Type B pancreatic cell (in vitro differentiated cells): ENCODE data around the gene EXOC4. TPM values are rescaled to one million over a fixed set of nuclear protein-coding genes. Genes with fewer than 3 reads are reported as not detected.

ENCODE experiments used
- DNase-seq: peaks from one replicate; pipeline ENCODE4 v3.0.0; 2021; ENCODE audit warnings: mixed read lengths; ENCODE audit not compliant: unreplicated experiment; ENCODE audit errors: extremely low spot score
- H3K27ac Mint-ChIP-seq: 2 replicates; pipeline ENCODE4 v1.8.0; 2021; ENCODE audit warnings: mild to moderate bottlenecking, mixed read lengths
- H3K27me3 Mint-ChIP-seq: 2 replicates; pipeline ENCODE4 v1.8.0; 2021; ENCODE audit warnings: mixed read lengths
- H3K36me3 Mint-ChIP-seq: 2 replicates; pipeline ENCODE4 v1.8.0; 2021; ENCODE audit warnings: mixed read lengths
- H3K4me1 Mint-ChIP-seq: one replicate; pipeline ENCODE4 v1.8.0; 2021; ENCODE audit warnings: mixed read lengths; ENCODE audit not compliant: unreplicated experiment
- H3K4me3 Mint-ChIP-seq: 2 replicates; pipeline ENCODE4 v1.8.0; 2021; ENCODE audit warnings: mild to moderate bottlenecking, mixed read lengths
- H3K9me3 Mint-ChIP-seq: 2 replicates; pipeline ENCODE4 v1.8.0; 2021; ENCODE audit warnings: mixed read lengths
- total RNA-seq: library from RNA; stranded (reverse); gene quantifications from 2 replicates; pipeline ENCODE4 v1.2.1, GENCODE V29; 2021; ENCODE audit warnings: low replicate concordance
- TF ChIP-seq, protein P1 (sequence below): fragments of 200-600 bp; sonication (generic); conservative IDR thresholded peaks from 2 replicates; pipeline ENCODE4 v1.5.0; 2021; ENCODE audit warnings: antibody characterized with exemption, mild to moderate bottlenecking

EXOC4 gene
- total RNA-seq, 1 donor from 2014 or later = 95.5 TPM

DNA sequence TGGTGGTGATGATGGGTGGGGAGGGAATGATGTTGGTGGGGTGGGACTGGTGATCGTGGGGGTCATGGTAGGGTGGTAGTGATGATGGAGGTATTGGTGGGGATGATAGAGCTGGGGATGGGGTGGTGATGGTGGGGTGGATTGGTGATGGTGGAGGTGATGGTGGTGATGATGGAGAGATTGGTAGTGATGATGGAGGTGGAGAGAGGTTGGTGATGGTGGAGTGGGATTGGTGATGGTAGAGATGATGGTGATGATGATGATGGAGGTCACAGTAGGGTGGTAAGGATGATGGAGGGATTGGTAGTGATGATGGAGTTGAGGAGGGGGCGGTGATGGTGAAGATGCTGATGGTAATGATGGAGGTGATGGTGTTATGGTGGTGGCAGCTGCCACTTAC is 155.3 kb downstream of the EXOC4 start:
- H3K27ac Mint-ChIP-seq = no peak overlapping the region
- no peaks in the 10 kb centered on the region for H3K4me1 Mint-ChIP-seq
- no peaks in the 10 kb centered on the region for H3K9me3 Mint-ChIP-seq
- DNase-seq = no peak
- H3K4me3 Mint-ChIP-seq = no peak overlapping the region
- peaks cover 10% of the 10 kb centered on the region for H3K36me3 Mint-ChIP-seq
- no peaks in the 10 kb centered on the region for H3K27me3 Mint-ChIP-seq
- TF ChIP-seq, protein P1, sequence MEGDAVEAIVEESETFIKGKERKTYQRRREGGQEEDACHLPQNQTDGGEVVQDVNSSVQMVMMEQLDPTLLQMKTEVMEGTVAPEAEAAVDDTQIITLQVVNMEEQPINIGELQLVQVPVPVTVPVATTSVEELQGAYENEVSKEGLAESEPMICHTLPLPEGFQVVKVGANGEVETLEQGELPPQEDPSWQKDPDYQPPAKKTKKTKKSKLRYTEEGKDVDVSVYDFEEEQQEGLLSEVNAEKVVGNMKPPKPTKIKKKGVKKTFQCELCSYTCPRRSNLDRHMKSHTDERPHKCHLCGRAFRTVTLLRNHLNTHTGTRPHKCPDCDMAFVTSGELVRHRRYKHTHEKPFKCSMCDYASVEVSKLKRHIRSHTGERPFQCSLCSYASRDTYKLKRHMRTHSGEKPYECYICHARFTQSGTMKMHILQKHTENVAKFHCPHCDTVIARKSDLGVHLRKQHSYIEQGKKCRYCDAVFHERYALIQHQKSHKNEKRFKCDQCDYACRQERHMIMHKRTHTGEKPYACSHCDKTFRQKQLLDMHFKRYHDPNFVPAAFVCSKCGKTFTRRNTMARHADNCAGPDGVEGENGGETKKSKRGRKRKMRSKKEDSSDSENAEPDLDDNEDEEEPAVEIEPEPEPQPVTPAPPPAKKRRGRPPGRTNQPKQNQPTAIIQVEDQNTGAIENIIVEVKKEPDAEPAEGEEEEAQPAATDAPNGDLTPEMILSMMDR = no peak

DNA sequence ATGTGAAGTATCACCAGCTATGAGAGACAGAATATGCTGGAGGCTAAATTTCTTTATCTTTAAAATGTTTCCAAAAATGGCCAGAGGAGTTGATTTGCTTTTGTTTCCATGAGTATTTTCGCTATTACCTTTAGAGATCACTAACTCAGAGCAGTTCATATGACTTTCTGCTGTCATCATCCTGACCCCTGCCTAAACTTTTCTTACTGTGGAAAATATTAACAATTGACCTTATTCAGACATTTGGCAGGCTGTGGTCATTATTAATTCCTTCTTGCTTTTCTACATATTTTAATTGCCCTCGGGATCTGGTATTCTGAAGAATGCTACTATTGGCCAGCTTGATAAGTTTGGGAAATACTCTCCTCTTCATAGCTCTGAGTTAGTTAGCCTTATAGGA is 156.5 kb downstream of the EXOC4 start:
- DNase-seq = no peak
- no peaks in the 10 kb centered on the region for H3K9me3 Mint-ChIP-seq
- H3K4me3 Mint-ChIP-seq = no peak overlapping the region
- peaks cover 10% of the 10 kb centered on the region for H3K36me3 Mint-ChIP-seq
- H3K27ac Mint-ChIP-seq = no peak overlapping the region
- H3K27me3 Mint-ChIP-seq = no peaks in the 10 kb centered on the region
- TF ChIP-seq, protein P1 = no peak
- no peaks in the 10 kb centered on the region for H3K4me1 Mint-ChIP-seq

DNA sequence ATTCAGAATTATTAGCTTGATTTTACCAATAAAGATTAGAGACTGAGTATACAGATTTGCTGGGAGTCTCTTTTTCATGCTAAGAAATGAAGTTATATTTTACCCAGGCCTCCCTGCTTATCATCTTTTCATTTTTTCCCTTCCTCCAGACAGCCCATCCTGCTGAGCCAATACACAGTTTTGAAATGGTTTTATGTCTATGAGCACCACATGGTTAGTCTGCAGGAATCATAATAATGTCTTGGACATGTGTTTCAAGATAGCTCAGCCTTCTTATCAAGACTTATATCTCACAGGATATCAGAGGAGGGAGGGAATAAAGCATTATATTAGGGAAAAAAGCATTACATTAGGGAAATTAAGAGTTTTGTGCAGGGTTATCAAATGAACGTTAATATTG is 157.1 kb downstream of the EXOC4 start:
- Mint-ChIP-seq H3K27me3 (no peaks in the 10 kb centered on the region), H3K4me3 (no peak overlapping the region), H3K27ac (no peak overlapping the region), H3K36me3 (peaks cover 10% of the 10 kb centered on the region), H3K9me3 (no peaks in the 10 kb centered on the region), H3K4me1 (no peaks in the 10 kb centered on the region)
- TF ChIP-seq, protein P1 = no peak
- no peak for DNase-seq

DNA sequence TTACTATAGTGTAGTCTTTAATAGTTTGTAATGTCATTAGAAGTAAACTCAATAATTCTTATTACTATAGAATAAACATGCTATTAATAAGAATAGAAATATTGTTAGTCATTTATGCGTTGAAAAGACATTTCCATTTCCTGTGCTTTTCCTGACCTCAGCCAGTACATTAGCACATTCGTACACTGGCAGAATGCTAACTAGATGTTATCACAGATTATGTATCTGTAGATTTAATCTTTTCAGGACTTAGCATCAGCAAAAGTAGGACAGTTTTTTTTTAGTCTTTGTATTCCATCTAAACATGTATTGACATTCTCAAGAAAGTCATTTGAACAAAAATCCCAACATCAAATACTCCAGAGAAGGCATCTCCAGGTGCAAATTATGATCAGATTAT is 158.5 kb downstream of the EXOC4 start:
- no peaks in the 10 kb centered on the region for H3K27me3 Mint-ChIP-seq
- TF ChIP-seq, protein P1 = no peak
- H3K9me3 Mint-ChIP-seq = no peaks in the 10 kb centered on the region
- H3K4me3 Mint-ChIP-seq = no peak overlapping the region
- DNase-seq = no peak
- H3K27ac Mint-ChIP-seq = no peak overlapping the region
- H3K36me3 Mint-ChIP-seq = peaks cover 4% of the 10 kb centered on the region
- no peaks in the 10 kb centered on the region for H3K4me1 Mint-ChIP-seq

DNA sequence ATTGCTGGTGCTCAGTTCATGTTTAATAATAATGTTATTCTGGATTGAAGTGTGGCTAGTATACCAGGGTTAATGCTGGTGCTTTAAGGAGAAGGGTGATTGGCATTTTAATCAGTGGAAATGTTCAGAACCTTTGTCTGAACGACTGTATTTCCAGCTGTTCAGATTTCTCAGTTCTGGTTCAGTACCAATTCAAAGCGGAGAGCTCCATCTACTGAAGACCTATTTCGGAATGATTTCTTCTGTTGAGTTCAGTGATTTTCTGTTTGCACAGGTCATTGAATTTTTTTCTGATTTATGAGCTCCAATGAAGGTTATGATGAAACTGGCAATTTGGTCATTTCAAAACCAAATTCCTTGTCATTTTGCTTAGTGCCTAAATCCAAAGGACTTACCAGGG is 160.1 kb downstream of the EXOC4 start:
- DNase-seq = no peak
- H3K27ac Mint-ChIP-seq = no peak overlapping the region
- TF ChIP-seq, protein P1 = no peak
- H3K36me3 Mint-ChIP-seq = peaks cover 2% of the 10 kb centered on the region
- H3K27me3 Mint-ChIP-seq = no peaks in the 10 kb centered on the region
- no peaks in the 10 kb centered on the region for H3K4me1 Mint-ChIP-seq
- H3K9me3 Mint-ChIP-seq = no peaks in the 10 kb centered on the region
- H3K4me3 Mint-ChIP-seq = no peak overlapping the region

DNA sequence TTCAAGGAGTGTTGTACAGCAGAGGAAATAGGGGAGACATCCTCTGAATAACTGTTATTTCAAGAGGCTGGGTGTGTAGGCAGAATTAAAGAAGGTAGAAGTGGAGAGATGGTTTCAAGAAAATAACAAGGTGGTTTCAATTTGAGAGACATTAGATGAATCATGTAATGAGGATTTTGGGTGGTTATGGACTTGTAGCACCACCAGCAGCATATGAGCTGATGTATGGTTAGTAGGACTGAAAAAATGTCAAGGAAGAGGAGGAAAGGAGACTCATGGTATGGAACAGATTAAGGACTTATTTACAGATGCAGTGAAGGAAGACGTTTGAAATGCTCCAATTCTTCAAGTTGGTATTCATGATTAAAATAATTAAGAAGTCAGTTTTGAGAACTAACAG is 166.2 kb downstream of the EXOC4 start:
- Mint-ChIP-seq H3K9me3 (no peaks in the 10 kb centered on the region), H3K27ac (no peak overlapping the region), H3K4me1 (no peaks in the 10 kb centered on the region), H3K27me3 (no peaks in the 10 kb centered on the region), H3K4me3 (no peak overlapping the region), H3K36me3 (peaks cover 5% of the 10 kb centered on the region)
- TF ChIP-seq, protein P1 = no peak
- no peak for DNase-seq
